GM12878 (cell line): ENCODE results near the gene KIF22. TPM values are rescaled to one million over a fixed set of nuclear protein-coding genes. Genes with fewer than 3 reads are reported as not detected.

ENCODE experiments used
- ATAC-seq: fragments of 200-7000 bp; cut with Tn5 transposase; 3 replicates; pipeline ENCODE4 v1.9.1; 2020; ENCODE audit warnings: mild to moderate bottlenecking, moderate library complexity
- BruUV-seq: library from RNA; stranded (reverse); fragments of 400-500 nt; replicated peaks from 2 replicates; lab custom pipeline; 2021; lab: Mats Ljungman, UMichigan
- CTCF ChIA-PET: fragments of 300-600 bp; sonication (Branson Sonifier 250); formaldehyde crosslinking; extraction: SDS; loops from one replicate; lab custom pipeline; 2021; ENCODE audit warnings: inconsistent platforms; lab: Yijun Ruan, JAX
- POLR2A ChIA-PET: fragments of 350-600 bp; formaldehyde crosslinking; extraction: SDS; loops from one replicate; lab custom pipeline; 2021; ENCODE audit warnings: inconsistent platforms; lab: Charles Lee
- RAD21 ChIA-PET: fragments of 300-600 bp; sonication (Branson Sonifier 250); formaldehyde crosslinking; loops from one replicate; lab custom pipeline; 2023; ENCODE audit warnings: antibody characterized with exemption; ENCODE audit not compliant: unreplicated experiment; lab: Charles Lee
- SMC1A ChIA-PET: fragments of 300-600 bp; sonication (Branson Sonifier 250); formaldehyde crosslinking; loops from one replicate; lab custom pipeline; 2023; ENCODE audit not compliant: unreplicated experiment, uncharacterized antibody; lab: Charles Lee
- DNase-seq: peaks from one replicate; pipeline ENCODE4 v3.0.0-alpha.2; 2011; ENCODE audit warnings: low read depth, low spot score
- FAIRE-seq: peaks from 3 replicates; lab custom pipeline; 2011; peaks lifted over from hg19 to GRCh38; lab: Jason Lieb, UNC
- H2AFZ ChIP-seq: 2 replicates; pipeline ENCODE4 v1.6.0; 2011; ENCODE audit warnings: low read depth, low read length, control low read depth; ENCODE audit not compliant: control insufficient read depth
- H3K27ac ChIP-seq: 2 replicates; pipeline ENCODE4 v1.5.1; 2011; ENCODE audit warnings: control low read depth; ENCODE audit not compliant: control insufficient read depth, insufficient read depth
- H3K27me3 ChIP-seq, 2 experiments: replicated peaks in 1 of 2; 2 replicates each; pipeline versions ENCODE4 v1.6.0 to v1.6.1; 2011; ENCODE audit warnings: low read length in 1 of 2; ENCODE audit not compliant: control insufficient read depth in 2 of 2, insufficient read depth in 2 of 2
- H3K36me3 ChIP-seq, 2 experiments: 2 replicates each; pipeline ENCODE4 v1.5.1; 2011; ENCODE audit warnings: low read length in 1 of 2; ENCODE audit not compliant: control insufficient read depth in 2 of 2, insufficient read depth in 2 of 2
- H3K4me1 ChIP-seq: 2 replicates; pipeline ENCODE4 v1.6.1; 2011; ENCODE audit warnings: mild to moderate bottlenecking, low read length, moderate library complexity, mixed read lengths; ENCODE audit not compliant: control insufficient read depth, insufficient read depth
- H3K4me2 ChIP-seq: 2 replicates; pipeline ENCODE4 v1.6.0; 2011; ENCODE audit warnings: control low read depth; ENCODE audit not compliant: control insufficient read depth, insufficient read depth
- H3K4me3 ChIP-seq: fragments of 200-600 bp; sonication (generic); 2 replicates; pipeline ENCODE4 v1.5.1; 2016
- H3K79me2 ChIP-seq: 2 replicates; pipeline ENCODE4 v1.6.0; 2011; ENCODE audit warnings: low read length; ENCODE audit not compliant: control insufficient read depth, insufficient read depth
- H3K9ac ChIP-seq: 2 replicates; pipeline ENCODE4 v1.8.0; 2011; ENCODE audit warnings: low read length, control low read depth, mixed read lengths; ENCODE audit not compliant: control insufficient read depth, insufficient read depth
- H3K9me3 ChIP-seq: replicated peaks from 3 replicates; pipeline ENCODE4 v1.5.1; 2011; ENCODE audit warnings: mild to moderate bottlenecking, low read length; ENCODE audit not compliant: control insufficient read depth, insufficient read depth
- H4K20me1 ChIP-seq: 2 replicates; pipeline ENCODE4 v1.6.0; 2011; ENCODE audit not compliant: control insufficient read depth, insufficient read depth
- CBX3 ChIP-seq: fragments of 200-600 bp; sonication (generic); IDR thresholded peaks from 2 replicates; pipeline ENCODE4 v1.6.1; 2016; ENCODE audit warnings: low read depth, borderline replicate concordance
- DPF2 ChIP-seq: fragments of 450-650 bp; IDR thresholded peaks from 2 replicates; pipeline ENCODE4 v1.6.1; 2017; ENCODE audit warnings: mild to moderate bottlenecking
- EP300 ChIP-seq, 2 experiments: fragments of 150-350 bp in 1 of 2; IDR thresholded peaks; 2 replicates each; pipeline ENCODE4 v1.6.1; 2011 to 2012; ENCODE audit warnings: low read depth in 2 of 2, low read length in 2 of 2, borderline replicate concordance in 1 of 2, improper control_type of control experiment in 1 of 2, inconsistent platforms in 1 of 2; ENCODE audit not compliant: control insufficient read depth in 1 of 2
- HDAC6 ChIP-seq: fragments of 200-600 bp; sonication (generic); IDR thresholded peaks from one replicate; pipeline ENCODE4 v1.8.0; 2017; ENCODE audit warnings: antibody characterized with exemption; ENCODE audit not compliant: unreplicated experiment
- KDM1A ChIP-seq: fragments of 200-600 bp; sonication (generic); IDR thresholded peaks from 2 replicates; pipeline ENCODE4 v1.6.1; 2016; ENCODE audit warnings: borderline replicate concordance
- POLR2AphosphoS2 ChIP-seq: IDR thresholded peaks from 2 replicates; pipeline ENCODE4 v1.6.1; 2011; ENCODE audit warnings: low read depth, mild to moderate bottlenecking, low read length, improper control_type of control experiment, moderate library complexity
- YY1 ChIP-seq: IDR thresholded peaks from 2 replicates; pipeline ENCODE4 v1.6.1; 2011; ENCODE audit warnings: low read depth, mild to moderate bottlenecking, low read length
- ZNF622 ChIP-seq: fragments of 450-650 bp; IDR thresholded peaks from 2 replicates; pipeline ENCODE4 v1.6.1; 2017; ENCODE audit warnings: mild to moderate bottlenecking, inconsistent platforms
- WGBS: methylation state at CpG from one replicate; pipeline ENCODE4 v1.1.6; 2016; ENCODE audit warnings: low lambda C conversion rate; ENCODE audit not compliant: insufficient replicate concordance, insufficient coverage; ENCODE audit errors: missing lambda C conversion rate; 5-methylcytosine and 5-hydroxymethylcytosine counted together
- in situ Hi-C: fragments of 300-500 bp; cut with MboI; formaldehyde crosslinking; loops from 9 replicates; pipeline ENCODE4 v1.14.3; 2018; ENCODE audit warnings: mixed read lengths
- intact Hi-C: fragments of 100-400 bp; cut with micrococcal nuclease; formaldehyde crosslinking; loops from one replicate; pipeline ENCODE4 v1.14.2; 2022; ENCODE audit not compliant: unreplicated experiment
- polyA plus RNA-seq, 11 experiments: library from polyadenylated mRNA; depleted of rRNA in 4 of 11; unstranded in 6 of 11; stranded (reverse) in 5 of 11; fragments of >200 nt; fragmentation: Nextera tagmentation in 4 of 11; fragmentation: Illumina TruSeq in 1 of 11; extraction: Ambion mirVana in 4 of 11; extraction: Trizol in 1 of 11; gene quantifications; 1 replicate in 1 of 11; 2 replicates in 10 of 11; pipeline versions ENCODE4 v1.2.1 to v1.2.3, GENCODE V29; 2011 to 2016; ENCODE audit warnings: inconsistent platforms in 2 of 11, missing spikeins in 2 of 11, low read depth in 1 of 11
- total RNA-seq, 4 experiments: library from RNA; depleted of rRNA in 3 of 4; stranded (reverse); fragments of >200 nt in 3 of 4; fragmentation: Illumina TruSeq in 1 of 4; extraction: Trizol in 1 of 4; gene quantifications; 2 replicates each; pipeline versions ENCODE4 v1.2.1 to v1.2.3, GENCODE V29; 2013 to 2021
- TF ChIP-seq, protein P1 (sequence below): fragments of 450-650 bp; formaldehyde crosslinking; IDR thresholded peaks from 2 replicates; pipeline ENCODE4 v1.4.0; 2020; ENCODE audit warnings: mild to moderate bottlenecking, moderate library complexity
- TF ChIP-seq, protein P2 (sequence below): IDR thresholded peaks from 2 replicates; pipeline ENCODE4 v1.6.1; 2012; ENCODE audit warnings: low read depth, low read length, improper control_type of control experiment
- TF ChIP-seq, protein P3 (sequence below): IDR thresholded peaks from 2 replicates; pipeline ENCODE4 v1.6.1; 2011; ENCODE audit warnings: borderline replicate concordance, low read depth, mild to moderate bottlenecking, moderate library complexity, mixed read lengths, low read length; ENCODE audit not compliant: insufficient read depth; ENCODE audit errors: extremely low read length
- TF ChIP-seq, protein P4 (sequence below): fragments of 150-350 bp; IDR thresholded peaks from 2 replicates; pipeline ENCODE4 v1.6.1; 2014; ENCODE audit warnings: mild to moderate bottlenecking, low read depth, low read length

KIF22 gene
- total and polyA plus RNA-seq, 10 of the 15 experiments (the other 5 are each of a cell fraction or from before 2014, with no cell fraction given): 7.6 to 158 (median 132) TPM

DNA sequence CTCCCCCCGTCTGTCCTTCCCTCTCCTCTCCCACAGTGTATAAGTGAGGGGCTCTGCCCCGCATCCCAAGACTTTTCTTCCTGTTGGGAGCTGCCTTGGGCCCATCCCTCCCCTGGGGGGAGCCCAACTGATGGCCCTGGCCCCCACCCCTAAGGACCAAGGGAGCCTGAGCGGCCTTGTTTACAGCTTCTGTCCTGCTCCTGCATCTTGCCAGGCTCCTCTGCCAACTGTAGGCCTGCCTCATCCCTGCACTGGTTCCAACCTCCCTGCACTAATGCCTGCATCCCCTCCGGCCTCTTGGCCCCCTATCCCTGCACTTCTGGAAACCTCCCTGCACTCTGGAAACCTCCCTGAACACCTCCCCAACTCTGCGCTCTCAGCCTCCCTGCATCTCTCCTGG, 24.0 kb downstream of the KIF22 start:
- in situ Hi-C loops (no loop called here), intact Hi-C loops (no loop called here)
- peaks cover 16% of the 10 kb centered on the region for H3K79me2 ChIP-seq
- no peak for FAIRE-seq
- DNase-seq: no peak
- H3K27ac ChIP-seq: no peak overlapping the region
- H3K36me3 ChIP-seq: peaks cover 2 to 4% of the 10 kb centered on the region in 2 experiments; a peak in 2 of 4 replicates
- POLR2A ChIA-PET: interaction anchor here (1.7 kb wide), 1 partner anchor 8 kb away, joined by 13 read pairs; the partner anchor contains the start of gene MAZ
- no peaks in the 10 kb centered on the region for H3K27me3 ChIP-seq
- no TSS peak for BruUV-seq
- SMC1A ChIA-PET: no interaction called here
- peaks cover 28% of the 10 kb centered on the region for H3K4me1 ChIP-seq
- no peak overlapping the region for H3K4me3 ChIP-seq
- no peak overlapping the region for H3K9ac ChIP-seq
- CTCF ChIA-PET: no interaction called here
- 85% methylated on average over 5 of the region's 5 CpGs for WGBS
- ATAC-seq: no peak
- no peaks in the 10 kb centered on the region for H4K20me1 ChIP-seq
- TF ChIP-seq YY1 (no peak), CBX3 (no peak), DPF2 (no peak), KDM1A (no peak), ZNF622 (no peak), EP300 (IDR thresholded peaks at IDR 0.05; ENCODE audit: borderline replicate concordance in 1 of 2, control insufficient read depth in 1 of 2, low read depth in 2 of 2, low read length in 2 of 2) (no peak), POLR2AphosphoS2 (no peak), HDAC6 (no peak)
- TF ChIP-seq, protein P1, sequence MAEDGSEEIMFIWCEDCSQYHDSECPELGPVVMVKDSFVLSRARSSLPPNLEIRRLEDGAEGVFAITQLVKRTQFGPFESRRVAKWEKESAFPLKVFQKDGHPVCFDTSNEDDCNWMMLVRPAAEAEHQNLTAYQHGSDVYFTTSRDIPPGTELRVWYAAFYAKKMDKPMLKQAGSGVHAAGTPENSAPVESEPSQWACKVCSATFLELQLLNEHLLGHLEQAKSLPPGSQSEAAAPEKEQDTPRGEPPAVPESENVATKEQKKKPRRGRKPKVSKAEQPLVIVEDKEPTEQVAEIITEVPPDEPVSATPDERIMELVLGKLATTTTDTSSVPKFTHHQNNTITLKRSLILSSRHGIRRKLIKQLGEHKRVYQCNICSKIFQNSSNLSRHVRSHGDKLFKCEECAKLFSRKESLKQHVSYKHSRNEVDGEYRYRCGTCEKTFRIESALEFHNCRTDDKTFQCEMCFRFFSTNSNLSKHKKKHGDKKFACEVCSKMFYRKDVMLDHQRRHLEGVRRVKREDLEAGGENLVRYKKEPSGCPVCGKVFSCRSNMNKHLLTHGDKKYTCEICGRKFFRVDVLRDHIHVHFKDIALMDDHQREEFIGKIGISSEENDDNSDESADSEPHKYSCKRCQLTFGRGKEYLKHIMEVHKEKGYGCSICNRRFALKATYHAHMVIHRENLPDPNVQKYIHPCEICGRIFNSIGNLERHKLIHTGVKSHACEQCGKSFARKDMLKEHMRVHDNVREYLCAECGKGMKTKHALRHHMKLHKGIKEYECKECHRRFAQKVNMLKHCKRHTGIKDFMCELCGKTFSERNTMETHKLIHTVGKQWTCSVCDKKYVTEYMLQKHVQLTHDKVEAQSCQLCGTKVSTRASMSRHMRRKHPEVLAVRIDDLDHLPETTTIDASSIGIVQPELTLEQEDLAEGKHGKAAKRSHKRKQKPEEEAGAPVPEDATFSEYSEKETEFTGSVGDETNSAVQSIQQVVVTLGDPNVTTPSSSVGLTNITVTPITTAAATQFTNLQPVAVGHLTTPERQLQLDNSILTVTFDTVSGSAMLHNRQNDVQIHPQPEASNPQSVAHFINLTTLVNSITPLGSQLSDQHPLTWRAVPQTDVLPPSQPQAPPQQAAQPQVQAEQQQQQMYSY (CRISPR knock-in tag): no peak
- TF ChIP-seq, protein P2, sequence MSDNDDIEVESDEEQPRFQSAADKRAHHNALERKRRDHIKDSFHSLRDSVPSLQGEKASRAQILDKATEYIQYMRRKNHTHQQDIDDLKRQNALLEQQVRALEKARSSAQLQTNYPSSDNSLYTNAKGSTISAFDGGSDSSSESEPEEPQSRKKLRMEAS: no peak
- TF ChIP-seq, protein P3, sequence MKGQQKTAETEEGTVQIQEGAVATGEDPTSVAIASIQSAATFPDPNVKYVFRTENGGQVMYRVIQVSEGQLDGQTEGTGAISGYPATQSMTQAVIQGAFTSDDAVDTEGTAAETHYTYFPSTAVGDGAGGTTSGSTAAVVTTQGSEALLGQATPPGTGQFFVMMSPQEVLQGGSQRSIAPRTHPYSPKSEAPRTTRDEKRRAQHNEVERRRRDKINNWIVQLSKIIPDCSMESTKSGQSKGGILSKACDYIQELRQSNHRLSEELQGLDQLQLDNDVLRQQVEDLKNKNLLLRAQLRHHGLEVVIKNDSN: no peak
- TF ChIP-seq, protein P4, sequence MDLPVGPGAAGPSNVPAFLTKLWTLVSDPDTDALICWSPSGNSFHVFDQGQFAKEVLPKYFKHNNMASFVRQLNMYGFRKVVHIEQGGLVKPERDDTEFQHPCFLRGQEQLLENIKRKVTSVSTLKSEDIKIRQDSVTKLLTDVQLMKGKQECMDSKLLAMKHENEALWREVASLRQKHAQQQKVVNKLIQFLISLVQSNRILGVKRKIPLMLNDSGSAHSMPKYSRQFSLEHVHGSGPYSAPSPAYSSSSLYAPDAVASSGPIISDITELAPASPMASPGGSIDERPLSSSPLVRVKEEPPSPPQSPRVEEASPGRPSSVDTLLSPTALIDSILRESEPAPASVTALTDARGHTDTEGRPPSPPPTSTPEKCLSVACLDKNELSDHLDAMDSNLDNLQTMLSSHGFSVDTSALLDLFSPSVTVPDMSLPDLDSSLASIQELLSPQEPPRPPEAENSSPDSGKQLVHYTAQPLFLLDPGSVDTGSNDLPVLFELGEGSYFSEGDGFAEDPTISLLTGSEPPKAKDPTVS: no peak
- peak overlapping the region; percentile 98; the same call in 1 of the 2 replicates for H3K4me2 ChIP-seq
- no peaks in the 10 kb centered on the region for H3K9me3 ChIP-seq
- RAD21 ChIA-PET: no interaction called here
- H2AFZ ChIP-seq: no peak overlapping the region
